K562 (cell line): ENCODE data around the gene ZFYVE26. TPM values are rescaled to one million over a fixed set of nuclear protein-coding genes. Genes with fewer than 3 reads are reported as not detected.
A peak's percentile ranks its signal among the peaks of the same experiment; 100 is the strongest.

Experiments
- ADNP ChIP-seq: fragments of 200-800 bp; sonication (Bioruptor generic); IDR thresholded peaks from 2 replicates; pipeline ENCODE4 v1.6.1; 2016; ENCODE audit warnings: missing genetic modification characterization, missing compliant biosample characterization
- BHLHE40 ChIP-seq: IDR thresholded peaks from 2 replicates; pipeline ENCODE4 v1.6.1; 2011; ENCODE audit warnings: low read length, improper control_type of control experiment
- C11orf30 ChIP-seq: fragments of 450-650 bp; IDR thresholded peaks from 2 replicates; pipeline ENCODE4 v1.6.1; 2016; ENCODE audit warnings: low read depth, mild to moderate bottlenecking
- CBFA2T2 ChIP-seq: fragments of 450-650 bp; conservative IDR thresholded peaks from 2 replicates; pipeline ENCODE4 v1.6.1; 2017; ENCODE audit warnings: mild to moderate bottlenecking
- COPS2 ChIP-seq: fragments of 450-650 bp; conservative IDR thresholded peaks from 2 replicates; pipeline ENCODE4 v1.6.1; 2016; ENCODE audit warnings: mild to moderate bottlenecking, moderate library complexity
- DPF2 ChIP-seq: fragments of 450-650 bp; IDR thresholded peaks from 2 replicates; pipeline ENCODE4 v1.6.1; 2016
- FOS ChIP-seq: IDR thresholded peaks from 3 replicates; pipeline ENCODE4 v1.6.1; 2011; ENCODE audit not compliant: insufficient read length; ENCODE audit errors: extremely low read depth
- GABPA ChIP-seq: fragments of 200-800 bp; sonication (Bioruptor generic); conservative IDR thresholded peaks from 2 replicates; pipeline ENCODE4 v1.6.1; 2016; ENCODE audit warnings: low read depth, missing genetic modification characterization, missing compliant biosample characterization
- HDAC1 ChIP-seq, 2 experiments: fragments of 450-650 bp; IDR thresholded peaks; 2 replicates each; pipeline ENCODE4 v1.6.1; 2016 to 2017; ENCODE audit warnings: inconsistent platforms in 1 of 2, mild to moderate bottlenecking in 1 of 2, moderate library complexity in 1 of 2
- HLTF ChIP-seq: fragments of 450-650 bp; IDR thresholded peaks from 2 replicates; pipeline ENCODE4 v1.6.1; 2016
- LEF1 ChIP-seq: fragments of 450-650 bp; IDR thresholded peaks from 2 replicates; pipeline ENCODE4 v1.6.1; 2016; ENCODE audit warnings: mild to moderate bottlenecking
- MED1 ChIP-seq: sonication (generic); formaldehyde crosslinking; IDR thresholded peaks from 2 replicates; pipeline ENCODE4 v1.8.1; 2023; ENCODE audit warnings: missing genetic modification reagents, borderline replicate concordance
- NELFE ChIP-seq: IDR thresholded peaks from 2 replicates; pipeline ENCODE4 v1.6.1; 2011; ENCODE audit warnings: mild to moderate bottlenecking; ENCODE audit not compliant: insufficient read depth, insufficient read length
- NFRKB ChIP-seq: fragments of 450-650 bp; IDR thresholded peaks from 2 replicates; pipeline ENCODE4 v1.6.1; 2016; ENCODE audit warnings: low read depth
- NR4A1 ChIP-seq, 2 experiments: fragments of 250-450 bp in 1 of 2; fragments of 450-650 bp in 1 of 2; sonication (Bioruptor Pico) in 1 of 2; IDR thresholded peaks; 2 replicates each; pipeline versions ENCODE4 v1.4.0 to v1.6.1; 2016 to 2020; ENCODE audit warnings: mild to moderate bottlenecking in 2 of 2, missing compliant biosample characterization in 1 of 2, missing genetic modification characterization in 1 of 2, moderate library complexity in 1 of 2
- PCBP2 ChIP-seq: fragments of 200-400 bp; formaldehyde crosslinking; IDR thresholded peaks from 2 replicates; pipeline ENCODE4 v1.6.1; 2018; ENCODE audit warnings: low read length, low read depth, mild to moderate bottlenecking, moderate library complexity; ENCODE audit not compliant: poor library complexity, severe bottlenecking
- PRPF4 ChIP-seq: fragments of 200-400 bp; formaldehyde crosslinking; IDR thresholded peaks from one replicate; pipeline ENCODE4 v1.6.1; 2017; ENCODE audit warnings: low read length, low read depth, mild to moderate bottlenecking; ENCODE audit not compliant: insufficient read depth, poor library complexity, severe bottlenecking
- PTBP1 ChIP-seq: fragments of 200-400 bp; formaldehyde crosslinking; IDR thresholded peaks from 2 replicates; pipeline ENCODE4 v1.6.1; 2017; ENCODE audit warnings: low read depth, low read length
- RCOR1 ChIP-seq, 2 experiments: IDR thresholded peaks; 2 replicates each; pipeline ENCODE4 v1.6.1; 2012; ENCODE audit warnings: low read depth in 2 of 2, low read length in 2 of 2, borderline replicate concordance in 1 of 2, improper control_type of control experiment in 1 of 2
- SAP30 ChIP-seq: fragments of 200-600 bp; sonication (generic); IDR thresholded peaks from 2 replicates; pipeline ENCODE4 v1.6.1; 2012; ENCODE audit warnings: borderline replicate concordance, low read depth, mild to moderate bottlenecking, moderate library complexity, low read length, control low read depth, inconsistent platforms; ENCODE audit not compliant: insufficient read depth, poor library complexity, severe bottlenecking
- SRSF7 ChIP-seq: fragments of 200-400 bp; formaldehyde crosslinking; optimal IDR thresholded peaks from 2 replicates; pipeline ENCODE3; 2017; ENCODE audit warnings: mild to moderate bottlenecking, low read depth, low read length
- TAL1 ChIP-seq: fragments of 450-650 bp; IDR thresholded peaks from 2 replicates; pipeline ENCODE4 v1.6.1; 2016; ENCODE audit warnings: mild to moderate bottlenecking
- TARDBP ChIP-seq: fragments of 450-650 bp; IDR thresholded peaks from 2 replicates; pipeline ENCODE4 v1.6.1; 2016
- YY1 ChIP-seq, 3 experiments: IDR thresholded peaks; 2 replicates each; pipeline ENCODE4 v1.6.1; 2011; ENCODE audit warnings: low read length in 2 of 3, mild to moderate bottlenecking in 2 of 3, moderate library complexity in 2 of 3, borderline replicate concordance in 1 of 3, control low read depth in 1 of 3, low read depth in 1 of 3; ENCODE audit not compliant: insufficient read depth in 3 of 3, insufficient replicate concordance in 2 of 3, control insufficient read depth in 1 of 3, insufficient read length in 1 of 3; ENCODE audit errors: extremely low read depth in 1 of 3
- ZNF253 ChIP-seq: fragments of 250-450 bp; sonication (Bioruptor Pico); conservative IDR thresholded peaks from 2 replicates; pipeline ENCODE4 v1.6.1; 2021; ENCODE audit warnings: mild to moderate bottlenecking
- polyA plus RNA-seq, 8 experiments: library from polyadenylated mRNA; depleted of rRNA in 4 of 8; stranded (reverse) in 5 of 8; unstranded in 3 of 8; fragments of >200 nt; fragmentation: Nextera tagmentation in 2 of 8; fragmentation: Illumina TruSeq in 1 of 8; extraction: Ambion mirVana in 2 of 8; extraction: Trizol in 1 of 8; gene quantifications; 2 replicates each; pipeline versions ENCODE4 v1.2.1 to v1.2.3, GENCODE V29; 2011 to 2014; ENCODE audit warnings: inconsistent platforms in 1 of 8, missing spikeins in 1 of 8
- total RNA-seq, 7 experiments: library from RNA; depleted of rRNA in 6 of 7; stranded (reverse); fragments of >200 nt in 6 of 7; fragmentation: Illumina TruSeq in 2 of 7; extraction: Trizol in 2 of 7; gene quantifications; 2 replicates each; pipeline versions ENCODE4 v1.2.1 to v1.2.3, GENCODE V29; 2011 to 2021; ENCODE audit warnings: low replicate concordance in 1 of 7
- TF ChIP-seq, protein P1 (sequence below): IDR thresholded peaks from 2 replicates; pipeline ENCODE4 v1.6.1; 2012; ENCODE audit warnings: low read depth, low read length, improper control_type of control experiment, borderline replicate concordance
- TF ChIP-seq, protein P2 (sequence below): fragments of 450-650 bp; formaldehyde crosslinking; IDR thresholded peaks from 2 replicates; pipeline ENCODE4 v1.4.0; 2020; ENCODE audit warnings: mild to moderate bottlenecking, mixed read lengths

The ZFYVE26 gene
- total and polyA plus RNA-seq, 9 of the 15 experiments (the other 6 are each of a cell fraction or from before 2014, with no cell fraction given), result 0.32 to 9.1 (median 5.9) TPM

DNA sequence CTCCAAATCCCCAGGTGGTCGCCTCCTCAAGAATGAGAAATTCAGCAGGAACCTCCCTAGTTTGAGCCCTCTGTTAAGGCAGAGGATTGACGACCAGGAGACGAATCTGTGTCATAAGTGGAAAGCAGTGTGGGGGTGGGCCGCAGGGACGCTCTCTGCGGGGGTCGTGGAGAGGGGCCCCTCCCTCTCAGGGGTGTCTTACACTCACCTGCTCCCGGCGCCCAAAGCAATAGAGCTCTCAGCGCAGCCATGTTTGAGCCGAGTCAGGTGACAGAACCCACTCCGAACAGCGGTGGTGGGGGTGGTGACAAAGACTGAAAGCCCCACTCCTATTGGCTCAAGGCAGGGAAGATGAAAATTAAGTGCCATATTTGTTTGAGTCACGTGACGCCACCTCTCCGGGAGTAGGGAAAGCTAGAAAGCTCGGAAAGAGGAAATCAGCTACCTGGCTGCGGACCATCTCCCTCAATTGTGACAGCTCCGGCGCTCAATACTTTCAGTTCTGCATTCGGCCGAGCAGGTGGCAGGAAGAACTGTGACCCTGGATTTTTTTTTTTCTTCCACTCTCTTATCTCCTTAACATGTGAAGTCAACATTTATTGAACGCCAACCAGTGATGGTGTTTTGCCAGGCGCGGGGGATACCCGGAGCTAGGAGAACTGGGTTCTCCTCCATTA, at the start of gene ZFYVE26 (continued):
- TF ChIP-seq, protein P1, sequence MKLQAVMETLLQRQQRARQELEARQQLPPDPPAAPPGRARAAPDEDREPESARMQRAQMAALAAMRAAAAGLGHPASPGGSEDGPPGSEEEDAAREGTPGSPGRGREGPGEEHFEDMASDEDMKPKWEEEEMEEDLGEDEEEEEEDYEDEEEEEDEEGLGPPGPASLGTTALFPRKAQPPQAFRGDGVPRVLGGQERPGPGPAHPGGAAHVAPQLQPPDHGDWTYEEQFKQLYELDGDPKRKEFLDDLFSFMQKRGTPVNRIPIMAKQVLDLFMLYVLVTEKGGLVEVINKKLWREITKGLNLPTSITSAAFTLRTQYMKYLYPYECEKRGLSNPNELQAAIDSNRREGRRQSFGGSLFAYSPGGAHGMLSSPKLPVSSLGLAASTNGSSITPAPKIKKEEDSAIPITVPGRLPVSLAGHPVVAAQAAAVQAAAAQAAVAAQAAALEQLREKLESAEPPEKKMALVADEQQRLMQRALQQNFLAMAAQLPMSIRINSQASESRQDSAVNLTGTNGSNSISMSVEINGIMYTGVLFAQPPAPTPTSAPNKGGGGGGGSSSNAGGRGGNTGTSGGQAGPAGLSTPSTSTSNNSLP, result no peak
- TF ChIP-seq LEF1, result no peak
- peak; percentile 28; the same call in 1 of the 2 replicates for TF ChIP-seq DPF2
- TF ChIP-seq TAL1, result no peak
- TF ChIP-seq MED1 (CRISPR knock-in tag), result no peak
- no peak for TF ChIP-seq PCBP2
- TF ChIP-seq RCOR1 (IDR thresholded peaks at IDR 0.05; ENCODE audit: borderline replicate concordance in 1 of 2, low read depth in 2 of 2, low read length in 2 of 2), result no peak
- TF ChIP-seq COPS2, result no peak
- TF ChIP-seq, protein P2, sequence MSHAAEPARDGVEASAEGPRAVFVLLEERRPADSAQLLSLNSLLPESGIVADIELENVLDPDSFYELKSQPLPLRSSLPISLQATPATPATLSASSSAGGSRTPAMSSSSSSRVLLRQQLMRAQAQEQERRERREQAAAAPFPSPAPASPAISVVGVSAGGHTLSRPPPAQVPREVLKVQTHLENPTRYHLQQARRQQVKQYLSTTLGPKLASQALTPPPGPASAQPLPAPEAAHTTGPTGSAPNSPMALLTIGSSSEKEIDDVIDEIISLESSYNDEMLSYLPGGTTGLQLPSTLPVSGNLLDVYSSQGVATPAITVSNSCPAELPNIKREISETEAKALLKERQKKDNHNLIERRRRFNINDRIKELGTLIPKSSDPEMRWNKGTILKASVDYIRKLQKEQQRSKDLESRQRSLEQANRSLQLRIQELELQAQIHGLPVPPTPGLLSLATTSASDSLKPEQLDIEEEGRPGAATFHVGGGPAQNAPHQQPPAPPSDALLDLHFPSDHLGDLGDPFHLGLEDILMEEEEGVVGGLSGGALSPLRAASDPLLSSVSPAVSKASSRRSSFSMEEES (CRISPR knock-in tag), result peak; percentile 99
- TF ChIP-seq PTBP1, result no peak
- TF ChIP-seq BHLHE40, result peak; percentile 83
- no peak for TF ChIP-seq ADNP
- no peak for TF ChIP-seq SRSF7
- TF ChIP-seq CBFA2T2, result peak; percentile 94
- TF ChIP-seq GABPA (tag), result 0 out of 2 replicates have a peak, but pooled peaks have one; percentile 15
- TF ChIP-seq NFRKB, result peak; percentile 76
- TF ChIP-seq HDAC1 (IDR thresholded peaks at IDR 0.05), result peak in 1 of 2 experiments; percentile 90; a peak in 2 of 4 replicates
- no peak for TF ChIP-seq NR4A1 (CRISPR knock-in tag; IDR thresholded peaks at IDR 0.05)
- TF ChIP-seq NR4A1 (tag; IDR thresholded peaks at IDR 0.05), result no peak
- TF ChIP-seq SAP30, result peak; percentile 45
- TF ChIP-seq TARDBP, result no peak
- TF ChIP-seq HLTF, result no peak
- TF ChIP-seq YY1 (IDR thresholded peaks at IDR 0.05; ENCODE audit: borderline replicate concordance in 1 of 3, control insufficient read depth in 1 of 3, extremely low read depth in 1 of 3, insufficient read depth in 3 of 3, insufficient read length in 1 of 3, insufficient replicate concordance in 2 of 3, low read depth in 1 of 3, low read length in 2 of 3), result peak; percentile 68 to 96 (median 94)
- no peak for TF ChIP-seq PRPF4
- TF ChIP-seq FOS, result peak; percentile 36
- TF ChIP-seq NELFE, result no peak
- no peak for TF ChIP-seq ZNF253 (CRISPR knock-in tag)
- peak; percentile 99 for TF ChIP-seq C11orf30
